NB4 (cell line): Measurements from ENCODE around the gene CLEC2A.

Experiments used
- CTCF ChIP-seq: IDR thresholded peaks from one replicate; pipeline ENCODE4 v1.5.1; 2012; ENCODE audit warnings: low read depth, low read length
- MYC ChIP-seq: IDR thresholded peaks from 2 replicates; pipeline ENCODE4 v1.6.1; 2011; ENCODE audit warnings: low read depth, low read length
- POLR2A ChIP-seq: IDR thresholded peaks from 2 replicates; pipeline ENCODE4 v1.6.1; 2011; ENCODE audit warnings: mild to moderate bottlenecking; ENCODE audit not compliant: insufficient read length; ENCODE audit errors: extremely low read depth
- TF ChIP-seq, protein P1 (sequence below): IDR thresholded peaks from 2 replicates; pipeline ENCODE4 v1.6.1; 2011; ENCODE audit warnings: low read depth, low read length

- TF ChIP-seq POLR2A (no peak), CTCF (no peak), MYC (no peak)
- TF ChIP-seq, protein P1, sequence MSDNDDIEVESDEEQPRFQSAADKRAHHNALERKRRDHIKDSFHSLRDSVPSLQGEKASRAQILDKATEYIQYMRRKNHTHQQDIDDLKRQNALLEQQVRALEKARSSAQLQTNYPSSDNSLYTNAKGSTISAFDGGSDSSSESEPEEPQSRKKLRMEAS: no peak
These were observed 64.6 kb downstream of the CLEC2A start for GRCh38 chr12:9867531-9867930.
